GM18909 (cell line): ENCODE data around the gene CALML3.

Source experiments
- ATAC-seq: cut with Tn5 transposase; IDR thresholded peaks from one replicate; pipeline ENCODE4 v1.9.1; 2021; ENCODE audit warnings: mild to moderate bottlenecking; ENCODE audit not compliant: unreplicated experiment, poor library complexity

CALML3 gene

DNA sequence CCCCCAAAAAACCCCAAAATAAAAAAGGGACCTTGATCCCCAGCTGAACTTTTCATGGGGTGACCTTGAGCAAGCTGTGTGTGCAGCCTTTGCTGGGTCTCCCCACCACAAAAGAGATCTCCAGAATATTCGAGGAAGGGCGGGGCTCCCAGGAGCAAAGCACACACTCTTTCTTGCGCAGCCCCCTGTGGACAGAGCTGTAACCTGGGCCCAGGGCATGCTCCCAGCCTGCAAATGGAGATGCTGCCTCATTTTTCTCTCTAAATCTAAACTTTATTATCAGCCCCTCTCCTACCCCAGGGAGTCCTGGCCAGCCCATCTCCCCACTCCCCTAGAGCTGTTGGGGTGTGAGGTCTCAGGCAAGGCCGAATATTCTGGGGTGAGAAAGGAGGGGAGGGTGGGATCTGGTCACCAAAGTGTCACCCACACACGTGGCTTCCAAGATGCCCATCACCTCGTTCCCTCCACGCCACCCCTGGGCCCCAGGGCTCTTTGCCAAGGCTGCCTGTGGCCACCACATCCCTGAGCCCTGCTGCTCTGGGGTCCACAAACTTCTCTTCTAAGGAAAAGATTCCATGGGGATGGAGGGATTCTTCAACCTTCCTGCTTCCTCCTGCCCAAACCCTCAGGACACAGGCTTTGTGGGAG lies 1.7 kb upstream of the CALML3 start:
- ATAC-seq, result no peak

DNA sequence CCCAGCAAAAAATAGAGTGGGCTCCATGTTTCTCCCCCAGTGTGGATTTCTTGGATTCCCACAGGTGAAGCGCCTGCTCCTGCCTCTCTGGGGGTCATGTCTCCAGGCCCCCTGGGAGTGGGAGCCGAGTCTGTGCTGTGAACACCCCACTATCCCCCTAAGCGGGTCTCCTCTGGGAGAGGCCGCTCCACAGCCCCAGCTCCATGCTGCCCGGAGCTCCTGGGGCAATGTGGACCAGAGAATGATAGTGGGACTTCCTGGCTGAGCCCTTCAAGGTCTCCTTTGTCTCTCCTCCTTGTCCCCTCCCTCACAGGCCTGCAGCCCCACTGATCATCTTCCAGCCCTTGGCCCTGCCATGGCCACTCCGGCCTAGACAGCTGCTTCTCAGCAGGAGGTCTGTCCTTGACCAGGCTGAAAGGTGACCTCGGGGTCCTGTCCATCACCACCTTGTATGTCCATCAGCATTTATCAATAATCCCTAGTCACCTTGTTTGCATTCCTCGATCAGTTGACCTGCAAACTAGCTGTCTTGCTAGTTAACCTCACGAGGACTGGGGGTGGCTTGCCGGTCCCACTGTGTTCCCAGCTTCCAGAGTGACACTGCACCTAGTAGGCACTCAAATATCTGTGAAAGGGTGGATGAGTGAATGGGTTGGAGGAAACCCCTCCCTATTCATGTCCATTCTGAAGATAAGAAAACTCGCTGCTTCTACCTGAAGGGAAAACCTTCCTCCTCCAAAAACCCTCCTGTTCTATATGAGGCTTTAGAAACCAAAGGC lies 776 bp upstream of the CALML3 start:
- no peak for ATAC-seq

DNA sequence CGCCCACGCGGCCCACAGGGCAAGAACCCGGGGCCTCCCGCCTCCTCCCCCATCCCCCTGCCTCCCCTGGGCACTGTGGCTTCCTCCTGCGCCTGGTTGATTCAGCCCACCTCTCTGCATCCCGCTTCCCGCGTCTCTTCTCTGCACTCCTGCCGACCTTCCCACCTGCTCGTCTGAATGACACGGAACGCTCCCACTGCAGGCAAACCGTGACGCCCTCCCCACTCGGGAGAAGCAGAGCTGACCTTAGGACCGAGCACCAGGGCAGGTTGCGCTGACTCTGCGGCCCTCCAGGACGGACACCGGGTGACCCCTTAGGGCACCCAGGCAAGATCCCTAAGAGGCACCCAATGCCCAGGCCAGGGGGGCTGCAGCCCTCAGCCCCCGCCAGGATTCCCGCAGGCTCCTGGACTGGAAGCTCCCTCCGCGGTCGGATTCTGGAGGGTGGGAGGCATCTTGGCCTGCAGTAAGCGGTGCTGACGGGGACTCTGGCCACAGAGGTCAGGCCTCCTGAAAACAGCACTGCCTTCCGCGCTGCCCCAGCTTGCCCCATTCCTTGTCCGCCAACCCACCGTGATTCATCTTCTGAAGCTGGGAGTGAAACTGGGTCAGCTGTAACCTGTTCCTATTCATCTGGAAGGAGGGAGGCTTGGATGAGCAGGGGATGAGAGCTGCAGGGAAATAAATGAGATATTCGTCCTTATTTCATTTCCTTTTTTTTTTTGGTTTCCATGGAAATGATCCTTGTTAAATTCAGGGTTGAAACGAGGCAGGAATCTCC lies 990 bp downstream of the CALML3 start:
- no peak for ATAC-seq

DNA sequence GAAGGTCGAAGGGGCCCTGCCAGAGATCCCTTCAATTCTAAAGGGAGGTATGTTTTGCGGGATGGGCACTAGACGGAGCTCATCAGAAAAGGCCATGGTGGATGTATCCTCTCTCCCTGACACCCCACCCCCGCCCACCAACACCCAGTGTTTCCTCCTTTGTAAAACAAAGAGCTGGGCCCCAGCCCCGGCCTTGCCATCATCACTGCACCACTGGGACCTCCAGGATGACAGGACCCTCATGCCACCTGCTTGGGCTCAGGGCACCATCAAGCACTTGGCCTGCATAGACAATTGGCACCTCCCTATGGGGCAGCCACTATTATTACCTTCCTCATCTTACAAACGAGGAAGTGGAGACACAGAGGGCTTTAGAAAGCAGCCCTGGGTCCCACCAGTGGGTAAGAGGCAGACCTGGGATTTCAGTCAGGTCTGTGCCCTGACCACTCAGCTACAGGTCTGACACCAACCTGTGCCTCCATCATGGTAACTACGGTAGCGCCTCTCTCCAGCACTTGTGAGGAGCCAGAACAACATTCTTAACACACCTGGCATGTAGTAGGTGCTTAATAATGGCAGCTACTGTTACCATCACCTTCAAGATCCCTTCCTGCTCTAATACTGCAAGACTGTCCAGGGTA lies 2.0 kb downstream of the CALML3 start:
- no peak for ATAC-seq

DNA sequence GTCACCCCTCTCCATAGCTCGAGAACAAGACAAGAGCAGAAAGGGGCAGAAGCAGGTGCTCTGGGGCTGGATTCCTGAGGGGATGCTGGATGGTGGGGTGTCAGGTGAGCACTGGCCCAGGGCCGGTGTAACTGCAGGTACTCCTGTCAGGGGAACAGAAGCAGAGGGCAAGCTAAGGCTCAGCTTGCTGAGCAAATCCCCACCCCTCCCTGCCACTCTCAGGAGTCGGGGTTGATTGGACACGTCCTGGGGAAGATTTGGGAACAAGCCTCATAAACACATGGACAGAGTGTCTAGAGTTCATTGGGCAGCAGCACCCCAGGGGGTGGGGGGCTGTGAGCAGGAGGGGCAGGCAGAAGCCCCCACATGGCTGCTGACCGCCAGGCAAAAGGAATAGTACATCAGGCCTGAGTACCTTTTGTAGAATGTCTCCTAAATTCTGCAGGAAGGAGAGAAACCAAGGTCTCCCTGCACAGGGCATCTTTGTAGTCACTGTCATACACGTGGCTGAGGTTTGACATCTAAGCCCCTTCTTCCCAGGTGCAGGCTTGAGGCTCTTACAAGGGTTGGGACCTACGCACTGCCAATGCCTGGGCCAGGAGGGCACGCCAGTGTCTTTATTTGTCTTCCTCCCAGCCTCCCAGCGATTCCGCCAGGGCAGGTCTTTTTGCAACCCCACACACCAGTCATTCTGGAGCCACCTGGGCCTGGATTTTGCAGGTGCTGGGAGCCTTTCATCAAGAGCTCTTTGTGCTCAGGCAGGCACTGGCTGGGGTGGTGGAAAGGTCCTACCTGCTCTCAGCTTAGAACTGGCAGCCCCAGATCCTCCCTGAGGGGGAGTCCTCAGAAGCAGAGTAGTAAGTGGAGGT lies 2.8 kb downstream of the CALML3 start:
- no peak for ATAC-seq

DNA sequence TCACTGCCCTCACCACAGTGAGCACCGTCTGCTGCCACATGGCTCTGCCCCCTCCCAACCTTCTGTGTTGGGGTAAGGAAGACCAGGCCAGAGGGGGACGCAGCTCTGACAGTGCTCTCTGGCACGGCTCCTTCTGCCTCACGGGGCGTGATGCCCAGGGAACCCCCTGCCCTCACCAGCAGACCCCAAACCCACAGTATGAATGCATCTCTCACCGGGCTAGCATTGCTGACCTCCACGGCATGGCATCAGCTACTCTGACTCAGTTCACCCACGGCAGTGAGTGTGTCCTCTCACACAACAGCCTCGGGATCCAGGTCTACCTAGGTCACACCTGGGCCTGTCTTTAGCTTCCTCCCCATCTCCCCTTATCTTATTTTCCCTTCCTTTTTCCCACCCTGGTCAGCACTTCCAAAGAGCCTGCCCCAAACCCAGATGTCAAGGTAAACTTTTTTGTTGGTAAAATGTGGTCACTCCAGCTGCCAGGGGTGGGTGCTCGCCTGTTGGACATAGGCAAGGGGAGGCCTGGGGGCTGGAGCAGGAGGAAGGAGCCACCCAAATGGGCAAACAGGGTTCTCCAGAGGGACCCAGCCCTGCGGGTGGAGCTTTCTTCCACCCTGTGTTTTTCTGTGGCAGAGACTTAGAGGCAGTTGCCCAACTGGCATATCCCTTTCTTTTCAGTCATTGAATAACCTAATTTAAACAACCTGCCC lies 4.4 kb downstream of the CALML3 start:
- no peak for ATAC-seq

DNA sequence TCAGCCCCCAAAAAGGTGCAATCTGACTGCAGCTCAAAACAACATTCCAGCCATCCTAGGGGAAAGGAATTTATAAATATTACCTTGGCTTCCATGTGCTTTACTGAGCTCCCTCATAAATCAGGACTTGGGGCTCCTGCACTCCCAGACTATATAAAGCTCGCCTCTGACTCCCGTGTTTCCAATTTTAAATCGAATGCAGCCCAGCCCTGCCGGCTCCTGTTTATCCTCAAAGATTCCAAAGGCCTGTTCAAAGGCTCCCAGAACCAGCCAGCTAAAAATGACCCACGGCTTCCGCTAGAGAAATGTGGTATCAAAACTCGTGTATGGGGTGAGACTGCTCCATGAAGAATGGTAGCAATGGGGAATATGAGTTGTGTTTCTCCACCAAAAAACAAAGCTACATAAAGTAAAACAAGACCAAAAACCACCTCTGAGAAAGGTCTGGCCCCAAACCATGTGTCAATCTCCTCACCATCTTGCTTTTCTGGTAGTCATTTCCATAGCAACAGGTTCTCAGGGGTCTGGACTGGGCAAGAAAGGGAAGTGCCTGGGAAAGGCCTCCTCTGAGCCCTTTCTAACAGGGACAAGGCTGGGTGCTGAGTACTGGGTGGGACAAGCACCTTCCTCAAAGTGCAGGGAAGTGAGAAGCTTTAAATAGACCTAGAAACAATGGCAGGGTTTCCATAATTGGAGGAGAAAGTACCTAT lies 5.1 kb downstream of the CALML3 start:
- ATAC-seq, result no peak

DNA sequence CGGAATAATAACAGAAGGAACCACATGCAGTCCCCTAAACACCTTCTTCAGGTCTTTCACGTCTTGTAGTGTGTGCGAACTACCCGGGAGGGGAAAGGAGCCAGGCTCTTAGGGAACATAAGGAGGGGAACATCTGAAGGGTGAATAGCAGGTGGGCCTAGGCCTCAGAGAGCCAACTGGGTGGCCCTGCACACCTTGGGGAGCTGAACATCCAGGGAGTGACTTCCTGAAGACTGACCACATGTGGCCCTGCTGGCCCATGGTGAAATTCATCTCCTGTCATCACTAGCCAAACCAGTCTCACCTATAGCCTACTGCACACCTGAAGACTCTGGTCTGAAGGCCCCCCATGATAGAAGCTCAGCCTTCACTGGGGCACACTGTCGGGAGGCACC lies 5.6 kb downstream of the CALML3 start:
- ATAC-seq, result no peak

DNA sequence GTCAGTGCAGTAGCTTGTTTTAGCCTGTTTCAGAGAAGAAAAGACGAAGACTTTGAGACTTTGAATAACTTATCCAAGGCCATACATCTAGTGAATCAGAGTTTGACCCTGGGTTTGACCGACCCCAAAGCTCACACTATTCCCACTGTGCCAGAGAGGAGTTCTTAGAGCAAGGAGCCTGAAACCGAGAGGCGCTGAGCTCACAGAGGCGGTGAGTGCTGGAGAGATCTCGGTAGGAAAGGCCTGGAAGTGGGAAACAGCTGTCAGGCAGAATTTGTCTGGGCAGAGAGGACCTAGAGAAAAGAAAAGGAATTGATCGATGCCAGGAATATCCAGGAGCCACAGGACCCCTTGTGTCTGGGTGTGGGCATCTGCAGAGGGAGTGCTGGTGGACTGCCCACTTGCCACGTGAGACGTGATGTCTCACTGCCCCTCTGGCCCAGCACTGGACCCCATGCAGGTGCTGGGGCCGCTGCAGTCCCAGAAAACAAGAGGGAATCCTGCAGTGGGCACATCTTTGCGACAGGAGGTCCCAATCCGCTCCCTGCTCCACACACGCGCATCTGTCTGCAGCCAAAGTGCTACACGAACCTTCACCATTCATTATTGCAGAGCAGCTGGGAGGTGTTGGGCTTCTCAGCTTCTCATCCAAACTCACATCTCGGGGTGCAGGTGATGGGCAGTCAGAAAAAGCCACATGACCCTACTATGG lies 6.2 kb downstream of the CALML3 start:
- no peak for ATAC-seq

DNA sequence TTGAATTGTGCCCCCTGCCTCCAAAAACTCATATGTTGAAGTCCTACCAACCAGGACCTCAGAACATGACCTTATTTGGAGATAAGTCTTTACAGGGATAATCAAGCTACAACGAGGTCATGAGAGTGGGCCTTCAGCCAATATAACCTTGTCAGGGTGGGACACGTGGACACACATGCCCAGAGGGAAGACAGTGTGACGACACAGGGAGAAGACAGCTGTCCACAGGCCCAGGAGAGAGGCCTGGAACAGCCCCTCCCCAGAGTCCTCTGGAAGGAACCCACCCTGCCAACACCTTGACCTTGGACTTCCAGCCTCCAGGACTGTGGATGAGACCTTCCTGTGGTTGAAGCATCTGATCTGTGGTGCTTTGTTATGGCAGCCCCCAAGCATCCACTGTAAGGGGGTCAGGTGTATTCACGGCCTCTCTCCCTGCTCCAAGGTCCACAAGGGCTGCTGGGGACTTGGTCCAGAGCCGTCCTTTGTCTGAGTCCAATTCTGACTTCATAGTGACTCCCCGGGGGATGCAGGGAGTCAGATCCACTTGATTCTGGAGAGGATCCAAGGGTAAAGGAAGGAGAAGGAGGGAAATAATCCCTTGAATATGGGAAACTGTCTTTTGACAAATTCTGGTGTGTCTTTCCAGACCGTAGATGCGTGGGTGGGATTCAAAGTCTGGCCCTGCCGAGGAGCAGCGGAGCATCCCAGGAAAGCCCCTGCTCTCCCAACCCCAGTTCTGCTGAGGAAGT lies 7.0 kb downstream of the CALML3 start:
- no peak for ATAC-seq

DNA sequence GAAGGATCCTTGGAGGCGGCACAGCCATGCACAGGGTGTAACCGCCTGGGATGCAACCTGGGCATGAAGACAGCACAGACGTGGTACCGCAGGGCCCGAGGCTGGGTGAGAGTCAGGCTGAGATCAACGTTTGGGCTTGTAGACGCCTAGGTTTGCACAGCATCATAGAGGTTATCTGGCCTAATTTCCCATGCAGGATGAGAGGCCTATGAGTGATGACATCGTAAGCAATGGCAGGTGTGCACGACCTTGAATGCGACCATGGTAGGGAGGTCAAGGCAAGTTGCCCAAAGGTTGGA lies 7.5 kb downstream of the CALML3 start:
- ATAC-seq, result no peak

DNA sequence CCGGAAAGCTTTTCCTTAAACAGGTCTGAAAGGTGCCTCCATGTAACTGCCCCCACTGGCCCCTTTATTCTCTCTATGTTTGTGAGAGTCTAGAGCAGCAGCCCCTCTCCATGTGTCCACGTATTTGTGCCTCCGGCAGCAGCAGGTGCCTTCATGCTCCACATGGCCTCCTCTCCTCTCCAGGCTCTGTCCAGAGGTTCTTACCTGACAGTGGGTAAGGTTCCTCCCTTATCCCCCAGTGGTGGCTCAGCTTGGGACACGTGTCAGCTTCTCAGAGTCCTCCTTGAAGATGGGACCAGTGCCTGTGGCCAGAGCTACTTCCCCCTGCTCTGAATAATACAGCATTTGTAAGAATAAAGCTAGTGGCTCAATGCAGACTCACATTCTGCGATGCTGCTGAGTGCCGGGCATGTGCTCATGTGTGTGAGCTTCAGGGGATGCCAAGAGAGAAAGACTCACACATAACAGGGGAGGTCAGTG lies 7.9 kb downstream of the CALML3 start:
- ATAC-seq, result no peak

DNA sequence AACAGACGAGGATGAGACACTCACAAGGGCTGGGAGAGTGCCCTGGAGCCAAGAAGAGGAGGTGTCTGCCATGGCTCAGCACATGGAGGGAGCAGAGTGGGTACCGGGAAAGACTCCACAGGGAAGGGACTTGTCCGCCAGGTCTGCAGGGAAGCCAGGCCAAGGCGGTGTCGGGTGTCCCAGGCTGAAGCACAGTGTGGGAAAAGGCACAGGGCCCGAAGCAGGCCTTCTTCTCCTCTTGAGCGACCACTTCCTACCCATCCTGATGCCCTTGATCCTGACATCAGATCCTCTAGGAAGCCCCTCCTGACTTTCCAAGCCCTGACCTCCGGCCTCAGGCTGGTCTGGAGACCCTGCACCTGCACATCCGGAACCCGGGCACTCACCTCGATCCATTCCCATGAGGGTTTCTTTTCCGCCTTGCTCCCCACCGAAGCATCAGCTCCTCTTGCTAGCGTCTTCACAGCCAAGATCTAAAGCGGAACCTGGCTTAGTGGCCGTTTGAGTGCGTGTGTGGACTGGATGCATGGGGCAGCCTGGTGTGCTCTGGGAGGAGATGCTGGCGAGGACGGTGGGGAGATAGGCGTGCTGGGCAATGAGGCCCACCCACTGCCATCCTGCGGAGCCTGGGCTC lies 8.5 kb downstream of the CALML3 start:
- ATAC-seq, result no peak

DNA sequence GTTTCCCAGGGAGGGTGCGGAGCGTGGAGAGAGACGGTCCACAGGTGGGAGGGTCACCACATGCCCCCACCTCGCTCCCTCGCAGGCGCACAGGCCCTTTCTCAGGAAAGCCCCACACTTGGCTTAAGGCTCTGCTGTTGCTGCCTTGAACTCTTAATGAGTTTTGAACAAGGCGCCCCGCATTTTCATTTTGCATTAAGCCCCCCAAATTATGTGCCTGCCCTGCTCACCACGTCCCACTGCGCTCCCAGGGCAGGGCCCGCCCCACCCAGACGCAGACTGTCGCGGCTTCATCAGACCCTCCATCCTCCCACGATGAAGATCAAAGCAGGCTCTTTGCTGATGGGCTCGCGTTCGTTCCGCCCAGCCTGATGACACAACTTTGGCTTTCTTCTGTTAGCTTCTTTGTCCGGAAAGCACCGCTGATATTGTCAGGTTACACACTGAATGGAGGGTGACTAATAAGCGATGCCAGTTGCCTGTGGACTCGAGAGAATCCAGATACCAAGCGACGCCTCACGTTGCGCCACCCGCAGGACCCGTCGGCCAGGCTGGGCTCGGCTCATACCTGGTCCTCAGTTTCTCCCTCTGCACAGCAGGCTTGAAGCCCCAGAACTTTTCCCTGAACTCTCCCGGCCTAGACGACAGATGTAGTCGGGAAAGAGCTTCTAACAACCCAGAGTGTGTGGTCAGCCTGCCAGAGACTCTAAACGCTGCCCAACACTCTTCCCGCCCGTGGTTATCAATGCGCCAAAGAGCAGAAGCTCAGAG lies 9.5 kb downstream of the CALML3 start:
- ATAC-seq, result no peak

DNA sequence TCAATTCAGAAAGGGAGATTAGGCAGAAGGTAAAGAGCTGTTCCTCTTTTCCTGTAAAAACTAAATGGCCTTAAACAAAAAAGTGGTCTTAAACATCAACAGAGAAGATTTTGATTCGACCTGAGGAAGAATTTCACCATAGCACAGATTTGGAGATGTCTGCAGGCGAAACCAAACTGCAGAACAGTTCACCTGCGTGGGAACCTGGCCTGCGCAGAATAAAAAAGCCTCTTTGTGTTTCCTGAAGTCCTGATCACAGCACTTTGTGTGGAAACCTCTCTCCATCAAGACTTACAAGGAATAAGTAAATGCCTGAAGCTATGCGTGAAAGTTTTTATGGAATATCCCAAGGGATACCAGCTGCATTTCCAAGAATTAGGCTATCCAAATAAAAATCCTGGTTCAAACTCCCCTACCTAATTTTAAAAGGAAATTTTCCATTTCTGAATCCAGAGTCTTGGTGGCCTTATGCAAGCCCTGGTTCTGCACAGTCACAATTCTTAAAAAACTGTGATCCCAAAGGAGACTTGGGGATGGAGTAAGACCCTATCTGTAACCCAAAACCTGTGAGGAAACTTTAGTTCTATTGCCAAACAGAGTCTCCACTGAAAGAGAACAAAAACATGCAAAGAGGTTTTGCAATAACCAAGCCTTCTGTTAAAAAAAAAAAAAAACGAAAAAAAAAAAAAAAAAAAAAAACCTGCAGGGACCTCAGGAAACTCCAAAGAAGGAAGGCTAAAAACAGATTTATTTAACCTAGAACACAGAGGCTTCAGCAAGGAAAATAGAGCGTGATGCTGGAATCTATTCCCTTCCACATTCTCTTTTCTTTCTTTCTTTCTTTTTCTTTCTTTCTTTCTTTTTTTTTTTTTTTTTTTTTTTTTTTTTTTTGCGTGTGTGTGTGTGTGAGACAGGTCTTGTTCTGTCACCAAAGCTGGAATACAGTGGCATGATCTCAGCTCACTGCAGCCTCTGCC lies 10.4 kb downstream of the CALML3 start:
- no peak for ATAC-seq
